Activated T-helper 2 cell treated with anti-CD3 and anti-CD28 coated beads, Interferon-gamma antibody, Interleukin-2, Interleukin-4, amounts not matched to agents 10 μg/mL and 5 μg/mL and 100 μg/mL, durations not matched to agents 14 hours and 24 hours and 36 hours (primary cell): Measurements from ENCODE around the gene ARHGAP5. TPM values are rescaled to one million over a fixed set of nuclear protein-coding genes. Genes with fewer than 3 reads are reported as not detected.
"Not testable (repeated sequence)": the region's sequence is repeated elsewhere in the genome, so short reads cannot be mapped to it uniquely, and the experiment has no call there.

Source experiments
- DNase-seq: peaks from one replicate; pipeline ENCODE4 v3.0.0; 2021; ENCODE audit warnings: low spot score
- H3K27ac Mint-ChIP-seq: one replicate; pipeline ENCODE4 v1.8.0; 2021; ENCODE audit warnings: mixed read lengths
- H3K27me3 Mint-ChIP-seq: one replicate; pipeline ENCODE4 v1.8.0; 2021; ENCODE audit warnings: low read depth, mixed read lengths
- H3K36me3 Mint-ChIP-seq: one replicate; pipeline ENCODE4 v1.8.0; 2021; ENCODE audit warnings: low read depth, mixed read lengths
- H3K4me1 Mint-ChIP-seq: one replicate; pipeline ENCODE4 v1.8.0; 2021; ENCODE audit warnings: low read depth, mixed read lengths
- H3K4me3 Mint-ChIP-seq: one replicate; pipeline ENCODE4 v1.8.0; 2021; ENCODE audit warnings: low read depth, mild to moderate bottlenecking, moderate library complexity, mixed read lengths
- H3K9me3 Mint-ChIP-seq: one replicate; pipeline ENCODE4 v1.8.0; 2021; ENCODE audit warnings: mixed read lengths
- intact Hi-C: fragments of 100-400 bp; cut with micrococcal nuclease; formaldehyde crosslinking; loops from one replicate; pipeline ENCODE4 v1.15.1; 2023
- total RNA-seq: library from RNA; stranded (reverse); gene quantifications from 2 replicates; pipeline ENCODE4 v1.2.3, GENCODE V29; 2022

The ARHGAP5 gene
- total RNA-seq, 1 donor from 2014 or later: 32.1 TPM

DNA sequence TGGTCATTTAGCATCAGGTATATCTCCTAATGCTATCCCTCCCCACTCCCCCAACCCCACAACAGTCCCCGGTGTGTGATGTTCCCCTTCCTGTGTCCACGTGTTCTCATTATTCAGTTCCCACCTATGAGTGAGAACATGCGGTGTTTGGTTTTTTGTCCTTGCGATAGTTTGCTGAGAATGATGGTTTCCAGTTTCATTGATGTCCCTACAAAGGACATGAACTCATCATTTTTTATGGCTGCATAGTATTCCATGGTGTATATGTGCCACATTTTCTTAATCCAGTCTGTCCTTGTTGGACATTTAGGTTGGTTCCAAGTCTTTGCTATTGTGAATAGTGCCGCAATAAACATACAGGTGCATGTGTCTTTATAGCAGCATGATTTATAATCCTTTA lies 54.6 kb downstream of the ARHGAP5 start:
- H3K4me3 Mint-ChIP-seq, intact Hi-C loops, H3K27me3 Mint-ChIP-seq, DNase-seq, H3K27ac Mint-ChIP-seq, H3K4me1 Mint-ChIP-seq: not testable (repeated sequence)
- Mint-ChIP-seq H3K36me3 (peaks cover 67% of the 10 kb centered on the region), H3K9me3 (peaks cover 22% of the 10 kb centered on the region)

DNA sequence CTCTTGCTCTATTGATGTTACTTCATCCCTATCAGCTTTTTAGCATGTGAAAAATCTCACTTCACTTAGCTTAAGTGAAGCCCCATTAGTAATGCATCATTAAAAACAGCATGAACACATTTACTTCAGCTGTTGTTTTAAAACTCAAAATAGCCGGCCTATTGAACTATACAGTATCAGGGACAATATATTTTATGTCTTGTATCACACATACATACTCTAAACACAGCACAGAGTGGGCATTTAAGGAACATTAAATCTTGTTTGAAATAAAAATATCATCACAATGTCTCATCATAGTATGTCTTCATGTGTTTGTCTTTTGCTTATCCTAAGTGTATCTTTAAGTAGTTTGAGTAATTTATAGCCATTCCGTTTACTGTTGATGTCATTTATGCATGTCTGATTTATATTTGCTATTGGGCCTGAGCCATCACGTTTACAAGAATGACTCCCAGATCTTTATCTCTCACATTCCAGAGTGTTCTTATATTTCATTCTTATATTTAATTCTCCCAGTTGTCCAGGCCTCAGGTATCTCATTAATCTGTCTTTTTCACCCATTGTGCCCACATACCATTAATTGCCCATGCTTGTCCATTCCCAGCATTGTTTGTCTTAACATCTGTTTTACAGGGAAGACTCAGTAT lies 57.5 kb downstream of the ARHGAP5 start:
- Mint-ChIP-seq H3K36me3 (peaks cover 74% of the 10 kb centered on the region), H3K27me3 (no peaks in the 10 kb centered on the region), H3K9me3 (peaks cover 29% of the 10 kb centered on the region), H3K27ac (no peak overlapping the region), H3K4me1 (no peaks in the 10 kb centered on the region), H3K4me3 (no peak overlapping the region)
- DNase-seq: no peak
- intact Hi-C loops: no loop called here

DNA sequence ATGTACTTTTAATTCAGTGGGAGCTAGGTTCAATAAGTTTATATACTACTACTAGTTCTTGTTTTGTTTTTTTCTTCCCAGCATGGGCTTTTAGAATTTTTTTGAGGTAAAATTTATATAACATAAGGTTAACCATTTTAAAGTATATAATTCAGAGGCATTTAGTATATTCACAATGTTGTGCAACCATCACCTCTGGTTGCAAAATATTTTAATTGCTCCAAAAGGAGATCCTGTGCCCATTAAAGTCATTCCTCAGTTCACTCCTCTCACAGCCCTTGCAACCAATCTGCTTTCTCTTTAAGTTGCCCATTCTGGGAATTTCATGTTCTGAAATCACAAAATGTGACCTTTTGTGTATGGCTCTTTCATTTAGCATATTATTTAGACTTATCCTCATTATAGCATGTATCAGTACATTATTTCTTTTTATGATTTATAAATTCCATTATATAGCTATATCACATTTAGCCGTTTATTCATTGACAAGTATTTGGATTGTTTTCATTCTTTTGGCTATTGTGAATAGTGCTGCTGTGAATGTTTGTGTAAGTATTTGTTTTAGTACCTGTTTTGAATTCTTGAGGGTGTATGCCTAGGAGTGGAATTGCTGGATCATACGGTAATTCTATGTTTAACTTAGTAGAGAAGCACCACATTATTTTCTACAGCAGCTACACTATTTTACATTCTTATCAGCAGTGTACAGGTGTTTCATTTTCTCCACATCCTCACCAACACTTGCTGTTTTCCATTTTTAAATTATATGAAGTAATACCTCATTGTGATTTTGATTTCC lies 59.1 kb downstream of the ARHGAP5 start:
- Mint-ChIP-seq H3K4me3 (no peak overlapping the region), H3K27me3 (no peaks in the 10 kb centered on the region), H3K9me3 (peaks cover 30% of the 10 kb centered on the region), H3K27ac (no peak overlapping the region), H3K4me1 (no peaks in the 10 kb centered on the region), H3K36me3 (peaks cover 77% of the 10 kb centered on the region)
- DNase-seq: no peak
- intact Hi-C loops: no loop called here

DNA sequence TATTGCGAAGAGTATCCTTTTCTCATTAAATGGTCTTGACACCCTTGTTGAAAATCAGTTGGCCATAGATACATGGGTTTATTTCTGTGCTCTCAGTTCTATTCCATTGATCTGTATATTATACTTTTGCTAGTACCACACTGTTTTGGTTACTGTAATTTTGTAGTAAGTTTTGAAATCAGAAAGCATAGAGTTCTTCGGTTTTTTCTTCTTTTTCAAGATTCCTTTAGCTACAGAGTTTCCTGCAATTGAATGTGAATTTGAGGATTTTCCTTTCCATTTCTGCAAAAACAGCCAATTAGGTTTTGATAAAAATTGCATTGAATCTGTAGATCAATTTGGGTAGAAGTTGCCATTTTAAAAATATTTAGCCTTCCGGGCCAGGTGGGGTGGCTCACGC lies 60.2 kb downstream of the ARHGAP5 start:
- Mint-ChIP-seq H3K4me1 (peaks cover 2% of the 10 kb centered on the region), H3K27ac (no peak overlapping the region), H3K36me3 (peaks cover 77% of the 10 kb centered on the region), H3K4me3 (no peak overlapping the region), H3K27me3 (no peaks in the 10 kb centered on the region), H3K9me3 (peaks cover 24% of the 10 kb centered on the region)
- DNase-seq: no peak
- intact Hi-C loops: no loop called here

DNA sequence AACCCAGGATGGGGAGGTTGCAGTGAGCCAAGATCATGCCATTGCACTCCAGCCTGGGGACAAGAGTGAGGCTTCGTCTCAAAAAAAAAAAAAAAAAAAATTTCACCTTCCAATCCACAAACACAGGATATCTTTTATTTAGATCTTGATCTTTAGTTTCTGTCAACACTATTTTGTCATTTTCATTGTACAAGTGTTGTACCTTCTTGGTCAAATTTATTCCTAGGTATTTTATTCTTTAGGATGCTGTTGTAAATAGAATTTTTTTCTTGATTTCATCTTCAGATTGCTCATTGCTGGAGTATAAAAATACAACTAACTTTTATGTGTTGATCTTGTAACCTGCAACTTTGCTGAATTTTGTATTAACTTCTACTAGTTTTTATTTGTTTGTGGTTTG lies 60.8 kb downstream of the ARHGAP5 start:
- Mint-ChIP-seq H3K27me3 (no peaks in the 10 kb centered on the region), H3K4me3 (no peak overlapping the region), H3K36me3 (peaks cover 73% of the 10 kb centered on the region), H3K9me3 (peaks cover 24% of the 10 kb centered on the region), H3K27ac (no peak overlapping the region), H3K4me1 (peaks cover 2% of the 10 kb centered on the region)
- no peak for DNase-seq
- intact Hi-C loops: no loop called here

DNA sequence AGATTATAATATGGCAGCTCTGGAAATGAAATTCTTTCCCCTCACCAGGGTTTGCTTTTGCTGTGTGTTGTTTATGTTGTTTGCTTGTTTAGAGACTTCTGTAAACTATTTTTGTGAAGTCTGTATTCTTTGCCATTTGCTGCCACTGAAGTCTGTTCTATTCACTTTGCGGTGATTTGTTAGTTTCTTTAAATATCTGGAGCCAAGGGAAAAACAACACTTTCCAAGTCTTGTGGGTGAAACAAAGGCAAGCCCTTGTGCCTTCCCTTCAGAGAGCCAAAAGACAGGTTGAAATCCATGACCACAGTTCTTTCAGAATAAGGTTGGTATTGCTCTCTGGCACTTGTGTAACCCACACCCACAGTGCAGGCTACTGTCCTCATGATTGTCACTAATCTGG lies 65.2 kb downstream of the ARHGAP5 start:
- peaks cover 12% of the 10 kb centered on the region for H3K9me3 Mint-ChIP-seq
- no peak for DNase-seq
- H3K4me3 Mint-ChIP-seq: no peak overlapping the region
- peaks cover 49% of the 10 kb centered on the region for H3K36me3 Mint-ChIP-seq
- H3K27me3 Mint-ChIP-seq: no peaks in the 10 kb centered on the region
- H3K4me1 Mint-ChIP-seq: peaks cover 2% of the 10 kb centered on the region
- intact Hi-C loops: no loop called here
- H3K27ac Mint-ChIP-seq: no peak overlapping the region

DNA sequence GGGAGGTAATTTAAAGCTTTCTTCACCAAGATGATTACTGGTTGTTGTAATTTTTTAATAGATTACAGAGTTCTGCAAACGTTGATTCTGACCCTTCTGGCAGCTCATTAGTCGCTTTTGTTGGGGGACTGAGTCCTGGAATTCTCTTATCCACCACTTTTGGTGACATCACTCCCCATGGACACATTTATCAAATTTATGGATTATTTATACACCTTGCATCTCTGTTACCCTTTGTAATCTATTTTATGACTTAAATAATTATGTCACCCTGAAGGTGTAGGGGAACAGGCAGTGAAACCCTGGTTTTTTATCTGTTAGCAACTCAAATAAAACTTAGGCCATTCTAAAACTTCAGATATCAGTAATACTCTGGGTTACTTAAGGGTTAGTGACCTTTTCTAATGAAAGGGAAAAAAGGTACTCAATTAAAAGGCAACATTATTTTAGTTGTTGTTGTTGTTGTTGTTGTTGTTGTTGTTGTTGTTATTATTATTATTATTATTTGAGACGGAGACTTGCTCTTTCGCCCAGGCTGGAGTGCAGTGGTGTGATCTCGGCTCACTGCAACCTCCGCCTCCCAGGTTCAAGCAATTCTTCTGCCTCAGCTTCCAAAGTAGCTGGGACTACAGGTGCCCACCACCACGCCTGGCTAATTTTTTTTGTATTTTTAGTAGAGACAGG lies 65.8 kb downstream of the ARHGAP5 start:
- no peak overlapping the region for H3K27ac Mint-ChIP-seq
- DNase-seq: no peak
- no peaks in the 10 kb centered on the region for H3K27me3 Mint-ChIP-seq
- intact Hi-C loops: no loop called here
- H3K9me3 Mint-ChIP-seq: peaks cover 8% of the 10 kb centered on the region
- no peak overlapping the region for H3K4me3 Mint-ChIP-seq
- H3K4me1 Mint-ChIP-seq: peaks cover 2% of the 10 kb centered on the region
- peaks cover 44% of the 10 kb centered on the region for H3K36me3 Mint-ChIP-seq

DNA sequence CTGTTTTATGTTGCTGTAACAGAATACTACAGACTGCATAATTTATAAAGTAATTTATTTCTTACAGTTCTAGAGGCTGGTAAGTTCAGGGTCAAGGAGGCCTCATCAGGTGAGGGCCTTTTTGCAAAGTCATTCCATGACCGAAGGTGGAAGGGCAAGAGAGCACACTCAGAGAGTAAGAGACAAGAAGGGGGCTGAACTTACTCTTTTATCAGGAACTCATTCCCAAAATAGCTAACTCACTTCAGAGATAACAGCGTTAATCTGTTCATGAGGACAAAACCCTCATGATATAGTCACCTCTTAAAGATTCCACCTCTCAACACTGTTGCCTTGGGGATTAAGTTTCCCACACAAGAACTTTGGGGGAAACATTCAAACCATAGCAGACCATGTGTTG lies 73.3 kb downstream of the ARHGAP5 start:
- Mint-ChIP-seq H3K9me3 (no peaks in the 10 kb centered on the region), H3K27me3 (no peaks in the 10 kb centered on the region), H3K4me1 (no peaks in the 10 kb centered on the region), H3K36me3 (peaks cover 25% of the 10 kb centered on the region), H3K27ac (no peak overlapping the region), H3K4me3 (no peak overlapping the region)
- no peak for DNase-seq
- intact Hi-C loops: no loop called here

DNA sequence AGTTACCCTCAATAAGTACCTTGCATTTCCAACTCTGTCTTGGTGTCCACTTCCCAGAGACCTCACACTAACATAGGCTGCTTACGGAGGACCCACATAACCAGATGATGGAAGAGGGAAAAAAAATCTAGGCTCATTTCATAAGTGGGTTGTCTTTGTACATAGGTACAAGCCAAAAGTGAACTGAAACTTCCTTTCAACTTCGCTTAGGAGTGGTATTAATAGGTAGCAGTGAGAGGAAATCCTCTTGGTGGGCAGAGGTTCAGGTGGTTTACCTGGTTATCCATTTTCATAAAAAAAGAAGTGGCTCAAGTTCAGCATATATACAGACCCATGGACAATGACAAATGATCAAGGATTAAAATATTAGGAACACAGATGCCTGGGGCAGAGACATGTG lies 88.9 kb downstream of the ARHGAP5 start:
- peaks cover under 1% of the 10 kb centered on the region for H3K27me3 Mint-ChIP-seq

DNA sequence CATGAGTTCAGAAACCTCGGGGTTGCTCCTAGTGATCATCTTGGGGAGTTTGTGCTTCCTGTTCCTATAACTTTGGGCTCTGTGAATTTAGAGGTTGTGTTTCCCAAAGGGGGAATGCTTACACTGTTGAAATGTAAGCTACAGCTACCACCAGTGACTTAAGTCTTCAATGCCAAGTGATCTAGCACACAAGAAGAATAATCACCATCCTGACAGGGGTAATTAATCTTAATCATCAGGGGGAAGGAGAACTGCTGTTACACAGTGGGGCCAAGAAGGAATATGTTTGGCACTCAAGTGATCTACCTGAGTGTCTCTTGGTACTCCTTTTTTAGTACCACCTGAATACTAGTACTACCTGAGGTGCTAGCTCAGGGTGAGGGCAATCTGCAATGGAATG lies 89.8 kb downstream of the ARHGAP5 start:
- Mint-ChIP-seq H3K4me3 (no peak overlapping the region), H3K4me1 (no peaks in the 10 kb centered on the region)
- intact Hi-C loops: no loop called here

More for the DNA sequence above, 88.9 kb downstream of the ARHGAP5 start:
- no peaks in the 10 kb centered on the region for H3K36me3 Mint-ChIP-seq
- intact Hi-C loops: no loop called here
- no peak for DNase-seq
- no peaks in the 10 kb centered on the region for H3K4me1 Mint-ChIP-seq
- no peaks in the 10 kb centered on the region for H3K9me3 Mint-ChIP-seq
- no peak overlapping the region for H3K4me3 Mint-ChIP-seq
- H3K27ac Mint-ChIP-seq: no peak overlapping the region

DNA sequence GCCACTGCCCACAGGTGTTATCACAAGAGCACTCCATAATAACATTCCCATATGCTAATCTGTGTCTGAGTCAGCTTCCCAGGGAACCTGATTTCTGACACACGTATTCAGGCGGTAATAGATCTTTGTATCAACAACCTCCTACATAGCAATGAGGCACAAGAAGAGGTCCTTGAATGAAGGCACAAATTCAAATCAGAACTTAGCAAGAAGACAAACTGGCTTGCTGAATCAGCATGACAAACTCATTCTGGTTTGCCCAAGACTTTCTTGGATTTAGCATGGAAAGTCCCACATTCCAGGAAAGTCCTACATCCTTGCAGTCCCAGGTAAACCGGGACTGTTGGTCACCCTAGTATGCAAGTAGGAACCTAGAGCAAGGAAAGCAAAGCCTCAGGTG lies 90.8 kb downstream of the ARHGAP5 start:
- Mint-ChIP-seq H3K4me3 (no peak overlapping the region), H3K9me3 (no peaks in the 10 kb centered on the region), H3K36me3 (no peaks in the 10 kb centered on the region), H3K27me3 (peaks cover 5% of the 10 kb centered on the region), H3K27ac (no peak overlapping the region), H3K4me1 (no peaks in the 10 kb centered on the region)
- no peak for DNase-seq
- intact Hi-C loops: no loop called here

More for the DNA sequence above, 89.8 kb downstream of the ARHGAP5 start:
- DNase-seq: no peak
- no peaks in the 10 kb centered on the region for H3K36me3 Mint-ChIP-seq
- peaks cover 3% of the 10 kb centered on the region for H3K27me3 Mint-ChIP-seq
- H3K9me3 Mint-ChIP-seq: no peaks in the 10 kb centered on the region
- no peak overlapping the region for H3K27ac Mint-ChIP-seq

DNA sequence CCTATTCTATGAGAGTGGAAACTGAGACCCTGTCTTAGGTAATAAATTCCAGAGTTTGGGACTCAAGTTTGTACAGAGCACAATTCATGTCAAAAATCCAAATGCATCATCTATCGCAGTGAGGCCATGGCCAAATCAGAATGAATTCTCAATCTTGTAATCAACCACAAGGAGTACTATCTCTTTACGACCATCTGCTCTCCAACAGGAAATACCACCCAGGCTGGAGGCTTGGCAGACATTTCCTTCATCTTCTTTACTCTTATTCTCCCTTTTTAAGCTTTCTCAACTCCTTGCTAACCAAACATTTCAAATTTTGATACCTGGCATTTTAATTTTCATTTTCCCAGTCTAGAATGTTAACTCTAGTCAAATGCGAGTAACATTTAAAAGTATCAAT lies 92.1 kb downstream of the ARHGAP5 start:
- Mint-ChIP-seq H3K36me3 (no peaks in the 10 kb centered on the region), H3K4me3 (no peak overlapping the region), H3K4me1 (no peaks in the 10 kb centered on the region), H3K9me3 (no peaks in the 10 kb centered on the region), H3K27ac (no peak overlapping the region), H3K27me3 (peaks cover 8% of the 10 kb centered on the region)
- intact Hi-C loops: no loop called here
- DNase-seq: no peak

DNA sequence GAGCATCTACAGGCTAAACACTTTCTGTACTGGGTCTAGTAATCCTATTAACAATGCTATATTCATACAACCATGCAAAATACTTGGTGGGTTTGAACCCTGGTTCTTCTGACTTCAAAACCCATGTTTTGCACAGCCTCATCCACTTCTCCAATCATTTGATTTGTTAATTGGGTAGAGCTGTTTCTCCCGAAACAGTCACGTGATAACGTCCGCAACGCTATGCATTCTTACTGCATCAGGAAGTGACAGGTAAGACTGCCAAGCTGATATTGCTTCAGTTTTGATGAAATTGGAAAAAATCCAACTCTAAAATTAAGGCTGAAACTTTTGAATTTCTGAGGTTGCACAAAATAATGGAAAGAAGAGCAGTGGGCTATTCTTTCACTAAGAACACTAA lies 94.4 kb downstream of the ARHGAP5 start:
- Mint-ChIP-seq H3K36me3 (no peaks in the 10 kb centered on the region), H3K27me3 (peaks cover 16% of the 10 kb centered on the region), H3K27ac (no peak overlapping the region), H3K9me3 (no peaks in the 10 kb centered on the region), H3K4me3 (no peak overlapping the region), H3K4me1 (no peaks in the 10 kb centered on the region)
- intact Hi-C loops: no loop called here
- DNase-seq: no peak
